WI38 (cell line): ENCODE results near the gene TXLNB.

Experiments
- H3K4me3 ChIP-seq: 2 replicates; pipeline ENCODE4 v1.5.1; 2011; ENCODE audit warnings: low read depth, mild to moderate bottlenecking, control low read depth, low read length
- CTCF ChIP-seq: IDR thresholded peaks from 2 replicates; pipeline ENCODE4 v1.5.1; 2012; ENCODE audit warnings: low read depth, mild to moderate bottlenecking, control low read depth, low read length

The TXLNB gene

GRCh38 chr6:139291813-139292619, at the start of gene TXLNB:
TXLNB (minus strand) TSS chr6:139291998; CDS start chr6:139288899, 3,099 bp downstream.
- H3K4me3 ChIP-seq = peak within 1 kb of the TSS; percentile 47
- TF ChIP-seq CTCF = no peak

GRCh38 chr6:139341060-139341459, 49.3 kb upstream of the TXLNB start:
- TF ChIP-seq CTCF = no peak
- H3K4me3 ChIP-seq = no peak overlapping the region

- TF ChIP-seq CTCF = no peak
- H3K4me3 ChIP-seq = no peak overlapping the region
Measured at GRCh38 chr6:139338795-139339194, 47.0 kb upstream of the TXLNB start.

GRCh38 chr6:139337830-139338229, 46.0 kb upstream of the TXLNB start:
- no peak overlapping the region for H3K4me3 ChIP-seq
- TF ChIP-seq CTCF = no peak

- no peak overlapping the region for H3K4me3 ChIP-seq
- no peak for TF ChIP-seq CTCF
Measured at GRCh38 chr6:139337001-139337400, 45.2 kb upstream of the TXLNB start.

- no peak for TF ChIP-seq CTCF
- H3K4me3 ChIP-seq = no peak overlapping the region
Measured at GRCh38 chr6:139336488-139336887, 44.7 kb upstream of the TXLNB start.

GRCh38 chr6:139335447-139336210, 43.8 kb upstream of the TXLNB start:
- no peak for TF ChIP-seq CTCF
- no peak overlapping the region for H3K4me3 ChIP-seq
